ENCODE results near the gene TSPAN19.
A peak's percentile ranks its signal among the peaks of the same experiment; 100 is the strongest.
"Not testable (repeated sequence)": the region's sequence is repeated elsewhere in the genome, so short reads cannot be mapped to it uniquely, and the experiment has no call there.

Gene TSPAN19

GRCh38 chr12:85036234-85036707 is at the start of gene TSPAN19, which contains the start of gene LRRIQ1:
TSPAN19 (minus strand) TSS chr12:85036277; CDS start chr12:85029946, 6,331 bp downstream.
LRRIQ1 (plus strand) TSS chr12:85036351; CDS start chr12:85038177, 1,826 bp downstream.
- DNase-seq, result peak in 48 of 51 donors; percentile 1 to 87 (median 46)

GRCh38 chr12:85085066-85085465 is 49.0 kb upstream of the TSPAN19 start:
- DNase-seq, result no peak

GRCh38 chr12:85076688-85077430 is 40.8 kb upstream of the TSPAN19 start:
- peak in 3 of 51 donors; percentile 2 to 31 (median 4) for DNase-seq

- no peak for DNase-seq
Measured at GRCh38 chr12:85072826-85073225, 36.7 kb upstream of the TSPAN19 start.

GRCh38 chr12:85065837-85066482 is 29.9 kb upstream of the TSPAN19 start:
- DNase-seq, result no peak

GRCh38 chr12:85060916-85061315 is 24.8 kb upstream of the TSPAN19 start:
- no peak for DNase-seq

- no peak for DNase-seq
Measured at GRCh38 chr12:85059594-85059993, 23.5 kb upstream of the TSPAN19 start.

GRCh38 chr12:85058339-85058738 is 22.3 kb upstream of the TSPAN19 start:
- no peak for DNase-seq

GRCh38 chr12:85057370-85057963 is 21.4 kb upstream of the TSPAN19 start:
- DNase-seq, result peak in 10 of 51 donors; percentile 0 to 16 (median 6)

GRCh38 chr12:85043829-85044228 is 7.8 kb upstream of the TSPAN19 start:
- no peak for DNase-seq

- DNase-seq, result no peak
Measured at GRCh38 chr12:85041395-85041794, 5.3 kb upstream of the TSPAN19 start.

- no peak for DNase-seq
Measured at GRCh38 chr12:85036733-85037132, 656 bp upstream of the TSPAN19 start.

GRCh38 chr12:85029456-85029855 is 6.6 kb downstream of the TSPAN19 start:
- peak in 1 of 51 donors; percentile 19 for DNase-seq

GRCh38 chr12:85018098-85018497 is 18.0 kb downstream of the TSPAN19 start:
- no peak for DNase-seq

GRCh38 chr12:85017618-85018017 is 18.5 kb downstream of the TSPAN19 start:
- DNase-seq, result no peak

GRCh38 chr12:85017133-85017532 is 18.9 kb downstream of the TSPAN19 start:
- DNase-seq, result no peak

GRCh38 chr12:85016413-85016812 is 19.7 kb downstream of the TSPAN19 start:
- peak in 9 of 51 donors; percentile 2 to 36 (median 5) for DNase-seq

GRCh38 chr12:85007836-85008235 is 28.2 kb downstream of the TSPAN19 start:
- DNase-seq, result no peak

- no peak for DNase-seq
Measured at GRCh38 chr12:85006206-85006605, 29.9 kb downstream of the TSPAN19 start.

- no peak for DNase-seq
Measured at GRCh38 chr12:85005615-85006014, 30.5 kb downstream of the TSPAN19 start.

GRCh38 chr12:85005047-85005446 is 31.0 kb downstream of the TSPAN19 start:
- DNase-seq, result not testable (repeated sequence)

GRCh38 chr12:85004204-85004603 is 31.9 kb downstream of the TSPAN19 start:
- no peak for DNase-seq
